Stimulated activated naive CD8-positive, alpha-beta T cell treated with anti-CD3 and anti-CD28 coated beads, Interleukin-15, amount 100 ng/mL, for 72 hours (primary cell): ENCODE results near the gene SCAI.
"Not testable (repeated sequence)": the region's sequence is repeated elsewhere in the genome, so short reads cannot be mapped to it uniquely, and the experiment has no call there.

Experiments used
- ATAC-seq: fragments of 150-1000 bp; cut with Tn5 transposase; 2 replicates; pipeline ENCODE4 v1.10.0; 2021; ENCODE audit warnings: mild to moderate bottlenecking, moderate library complexity
- DNase-seq, 2 donors: peaks; one replicate each; pipeline ENCODE4 v3.0.0; 2021 to 2022
- H3K27ac Mint-ChIP-seq, 2 donors: one replicate each; pipeline ENCODE4 v1.8.0; 2022; ENCODE audit warnings: mild to moderate bottlenecking in 2 of 2, mixed read lengths in 2 of 2, moderate library complexity in 2 of 2
- H3K27me3 Mint-ChIP-seq: one replicate; pipeline ENCODE4 v1.8.0; 2022; ENCODE audit warnings: mixed read lengths
- H3K4me1 Mint-ChIP-seq: one replicate; pipeline ENCODE4 v1.8.0; 2022; ENCODE audit warnings: mild to moderate bottlenecking, mixed read lengths
- H3K4me3 Mint-ChIP-seq, 2 donors: one replicate each; pipeline ENCODE4 v1.8.0; 2022; ENCODE audit warnings: mild to moderate bottlenecking in 2 of 2, mixed read lengths in 2 of 2, moderate library complexity in 1 of 2
- H3K9me3 Mint-ChIP-seq, 2 donors: one replicate each; pipeline ENCODE4 v1.8.0; 2022; ENCODE audit warnings: mixed read lengths in 2 of 2

The SCAI gene

GRCh38 chr9:125095821-125096443, 47.4 kb downstream of the SCAI start:
- Mint-ChIP-seq H3K4me1 (no peaks in the 10 kb centered on the region), H3K9me3 (peaks cover 16 to 18% of the 10 kb centered on the region in 2 donors), H3K4me3 (no peak overlapping the region), H3K27me3 (no peaks in the 10 kb centered on the region), H3K27ac (no peak overlapping the region)
- DNase-seq (no peak), ATAC-seq (no peak)

- Mint-ChIP-seq H3K27ac (no peak overlapping the region), H3K27me3 (no peaks in the 10 kb centered on the region), H3K4me1 (peaks cover 15% of the 10 kb centered on the region), H3K4me3 (no peak overlapping the region), H3K9me3 (peaks cover 9 to 12% of the 10 kb centered on the region in 2 donors)
- DNase-seq (no peak), ATAC-seq (no peak)
Observed at GRCh38 chr9:125091121-125091520, 52.2 kb downstream of the SCAI start.

GRCh38 chr9:125089331-125089730, 54.0 kb downstream of the SCAI start:
- peak; percentile 71 for ATAC-seq
- H3K27ac Mint-ChIP-seq = no peak overlapping the region

DNA sequence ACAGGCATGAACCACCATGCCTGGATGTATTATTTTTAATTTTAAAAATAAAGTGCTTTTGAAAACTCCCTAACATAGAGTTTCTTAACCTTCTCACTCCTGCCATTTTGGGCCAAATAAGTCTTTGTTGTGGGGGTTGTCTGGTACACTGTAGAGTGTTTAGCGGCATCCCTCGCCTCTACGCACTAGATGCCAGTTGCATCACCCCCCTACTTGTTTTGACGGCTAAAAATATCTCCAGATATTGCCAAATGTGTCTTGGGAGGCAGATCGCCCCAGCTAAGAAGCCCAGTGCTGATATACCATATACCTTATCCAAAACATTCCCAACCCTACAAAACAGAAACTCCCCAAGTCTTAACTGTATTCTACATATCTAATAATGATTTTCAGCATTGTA, 54.6 kb downstream of the SCAI start:
- H3K4me3 Mint-ChIP-seq = no peak overlapping the region
- no peaks in the 10 kb centered on the region for H3K27me3 Mint-ChIP-seq
- peaks cover 0 to 5% of the 10 kb centered on the region in 2 donors for H3K9me3 Mint-ChIP-seq
- DNase-seq (no peak), ATAC-seq (no peak)
- H3K27ac Mint-ChIP-seq = peak overlapping the region in 1 of 2 donors; percentile 6
- H3K4me1 Mint-ChIP-seq = peaks cover 15% of the 10 kb centered on the region

More at GRCh38 chr9:125089331-125089730, 54.0 kb downstream of the SCAI start:
- no peak overlapping the region for H3K4me3 Mint-ChIP-seq
- no peak for DNase-seq
- H3K9me3 Mint-ChIP-seq = peaks cover 0 to 5% of the 10 kb centered on the region in 2 donors
- no peaks in the 10 kb centered on the region for H3K27me3 Mint-ChIP-seq
- peaks cover 15% of the 10 kb centered on the region for H3K4me1 Mint-ChIP-seq

DNA sequence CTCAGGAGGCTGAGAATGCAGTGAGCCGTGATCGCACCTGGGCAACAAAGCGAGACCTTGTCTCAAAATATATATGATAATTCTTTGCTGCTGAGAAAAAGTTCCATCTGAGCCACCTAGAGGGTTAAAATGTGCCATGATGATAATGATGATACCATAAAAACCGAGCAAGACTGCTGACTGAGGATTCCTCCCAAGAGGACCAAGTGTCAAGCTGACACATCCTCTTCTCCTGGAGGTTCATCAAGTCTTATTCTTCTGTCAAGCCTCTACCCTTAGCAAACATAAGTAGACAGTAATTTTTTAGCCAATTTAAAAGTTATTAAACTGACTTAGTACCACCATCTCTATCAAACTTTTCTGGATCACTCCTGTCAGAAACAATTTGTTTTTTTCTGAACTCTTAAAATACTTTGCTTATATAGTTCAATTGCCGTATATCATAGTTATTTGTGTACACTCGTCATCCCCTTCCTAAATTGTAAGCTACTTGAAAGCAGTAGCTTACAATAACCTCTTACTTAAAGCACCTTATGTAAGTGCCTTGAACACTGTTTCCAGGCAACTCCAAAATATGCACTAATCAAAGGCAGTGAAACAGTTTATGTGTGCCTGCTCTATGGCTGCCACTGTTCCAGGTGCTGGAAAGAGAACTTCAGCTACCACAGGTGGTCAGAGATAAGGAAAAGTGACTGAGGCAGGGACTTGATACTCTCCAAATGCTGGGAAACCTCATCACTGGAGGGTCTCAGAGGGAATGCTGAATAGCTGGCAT, 57.4 kb downstream of the SCAI start:
- no peaks in the 10 kb centered on the region for H3K27me3 Mint-ChIP-seq
- peaks cover 10 to 27% of the 10 kb centered on the region in 2 donors for H3K9me3 Mint-ChIP-seq
- H3K4me3 Mint-ChIP-seq = no peak overlapping the region
- peaks cover 15% of the 10 kb centered on the region for H3K4me1 Mint-ChIP-seq
- H3K27ac Mint-ChIP-seq = no peak overlapping the region
- DNase-seq (no peak), ATAC-seq (no peak)

GRCh38 chr9:125082197-125082596, 61.1 kb downstream of the SCAI start:
- ATAC-seq, H3K4me1 Mint-ChIP-seq: not testable (repeated sequence)

DNA sequence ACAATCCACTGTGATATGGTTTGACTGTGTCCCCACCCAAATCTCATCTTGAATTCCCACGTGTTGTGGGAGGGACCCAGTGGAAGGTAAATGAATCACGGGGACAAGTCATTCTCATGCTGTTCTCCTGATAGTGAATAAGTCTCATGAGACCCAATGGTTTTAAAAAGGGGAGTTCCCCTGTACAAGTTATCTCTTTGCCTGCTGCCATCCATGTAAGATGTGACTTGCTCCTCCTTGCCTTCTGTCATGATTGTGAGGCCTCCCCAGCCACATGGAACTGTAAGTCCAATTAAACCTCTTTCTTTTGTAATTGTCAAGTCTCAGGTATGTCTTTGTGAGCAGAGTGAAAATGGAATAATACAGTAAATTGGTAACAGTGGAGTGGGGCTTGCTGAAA, 62.5 kb downstream of the SCAI start:
- not testable (repeated sequence) for DNase-seq, H3K4me1 Mint-ChIP-seq, H3K27ac Mint-ChIP-seq, ATAC-seq, H3K27me3 Mint-ChIP-seq, H3K4me3 Mint-ChIP-seq
- H3K9me3 Mint-ChIP-seq = peaks cover 12 to 31% of the 10 kb centered on the region in 2 donors

More at GRCh38 chr9:125082197-125082596, 61.1 kb downstream of the SCAI start:
- H3K27me3 Mint-ChIP-seq, H3K4me3 Mint-ChIP-seq, DNase-seq, H3K27ac Mint-ChIP-seq: not testable (repeated sequence)
- peaks cover 12 to 31% of the 10 kb centered on the region in 2 donors for H3K9me3 Mint-ChIP-seq

GRCh38 chr9:125079931-125080330, 63.4 kb downstream of the SCAI start:
- ATAC-seq (no peak), DNase-seq (no peak)
- peaks cover 12 to 31% of the 10 kb centered on the region in 2 donors for H3K9me3 Mint-ChIP-seq
- no peak overlapping the region for H3K27ac Mint-ChIP-seq
- no peaks in the 10 kb centered on the region for H3K4me1 Mint-ChIP-seq
- H3K27me3 Mint-ChIP-seq = no peaks in the 10 kb centered on the region
- H3K4me3 Mint-ChIP-seq = no peak overlapping the region

DNA sequence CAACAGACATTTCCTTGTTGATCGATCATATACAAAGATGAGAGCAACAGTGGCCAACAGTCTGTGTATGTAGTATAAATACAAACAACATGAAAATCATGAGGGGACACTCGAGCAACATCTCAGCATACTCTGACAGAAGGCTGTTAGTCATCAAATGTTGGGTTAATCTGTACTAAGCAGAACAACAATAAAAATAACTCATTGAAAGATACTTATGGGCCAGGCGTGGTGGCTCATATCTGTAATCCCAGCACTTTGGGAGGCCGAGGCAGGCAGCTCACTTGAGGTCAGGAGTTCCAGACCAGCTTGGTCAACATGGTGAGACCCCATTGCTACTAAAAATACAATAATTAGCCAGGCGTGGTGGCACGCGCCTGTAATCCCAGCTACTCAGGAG, 67.3 kb downstream of the SCAI start:
- no peaks in the 10 kb centered on the region for H3K27me3 Mint-ChIP-seq
- H3K27ac Mint-ChIP-seq = peak overlapping the region in 1 of 2 donors; percentile 87
- DNase-seq = no peak
- no peak for ATAC-seq
- H3K9me3 Mint-ChIP-seq = peaks cover 3 to 5% of the 10 kb centered on the region in 2 donors
- no peak overlapping the region for H3K4me3 Mint-ChIP-seq
- H3K4me1 Mint-ChIP-seq = no peaks in the 10 kb centered on the region

GRCh38 chr9:125074976-125075375, 68.4 kb downstream of the SCAI start:
- H3K4me1 Mint-ChIP-seq = no peaks in the 10 kb centered on the region
- H3K27ac Mint-ChIP-seq = peak overlapping the region in 1 of 2 donors; percentile 19
- no peaks in the 10 kb centered on the region for H3K9me3 Mint-ChIP-seq
- H3K27me3 Mint-ChIP-seq = no peaks in the 10 kb centered on the region
- DNase-seq = no peak
- H3K4me3 Mint-ChIP-seq = no peak overlapping the region
- ATAC-seq = no peak

- Mint-ChIP-seq H3K9me3 (no peaks in the 10 kb centered on the region), H3K4me1 (peaks cover 4% of the 10 kb centered on the region), H3K4me3 (no peak overlapping the region), H3K27ac (no peak overlapping the region), H3K27me3 (no peaks in the 10 kb centered on the region)
- ATAC-seq (no peak), DNase-seq (no peak)
Observed at GRCh38 chr9:125066839-125067619, 76.3 kb downstream of the SCAI start.

GRCh38 chr9:125061391-125061790, 81.9 kb downstream of the SCAI start:
- ATAC-seq (no peak), DNase-seq (no peak)
- no peak overlapping the region for H3K27ac Mint-ChIP-seq
- no peak overlapping the region for H3K4me3 Mint-ChIP-seq
- peaks cover 10% of the 10 kb centered on the region for H3K4me1 Mint-ChIP-seq
- H3K27me3 Mint-ChIP-seq = no peaks in the 10 kb centered on the region
- no peaks in the 10 kb centered on the region for H3K9me3 Mint-ChIP-seq

GRCh38 chr9:125049212-125050049, 93.9 kb downstream of the SCAI start:
- Mint-ChIP-seq H3K9me3 (no peaks in the 10 kb centered on the region), H3K4me1 (no peaks in the 10 kb centered on the region), H3K27me3 (no peaks in the 10 kb centered on the region), H3K27ac (no peak overlapping the region), H3K4me3 (no peak overlapping the region)
- DNase-seq (no peak), ATAC-seq (no peak)

GRCh38 chr9:125043631-125044030, 99.7 kb downstream of the SCAI start:
- Mint-ChIP-seq H3K4me1 (no peaks in the 10 kb centered on the region), H3K27ac (peak overlapping the region in 1 of 2 donors; percentile 42), H3K4me3 (no peak overlapping the region), H3K9me3 (no peaks in the 10 kb centered on the region), H3K27me3 (no peaks in the 10 kb centered on the region)
- DNase-seq (no peak), ATAC-seq (no peak)

DNA sequence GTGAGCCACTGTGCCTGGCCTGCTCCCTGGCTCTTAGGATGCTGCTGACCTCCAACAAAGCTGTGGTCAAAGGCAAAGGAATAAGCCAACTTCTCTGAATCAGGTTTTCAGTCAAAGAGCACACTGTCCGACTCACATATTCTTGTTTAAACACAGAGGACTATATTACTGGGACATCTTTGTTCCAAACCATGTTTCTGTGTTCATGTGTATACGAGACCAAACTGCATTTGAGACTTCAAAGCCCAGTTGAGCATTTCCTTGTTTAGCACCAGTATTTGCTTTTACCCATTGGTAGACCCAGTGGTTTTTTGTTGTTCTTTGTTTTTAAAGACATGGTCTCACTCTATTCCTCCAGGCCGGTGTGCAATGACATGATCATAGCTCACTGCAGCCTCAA, 100.2 kb downstream of the SCAI start:
- Mint-ChIP-seq H3K27ac (no peak overlapping the region), H3K4me3 (no peak overlapping the region), H3K27me3 (no peaks in the 10 kb centered on the region), H3K9me3 (no peaks in the 10 kb centered on the region), H3K4me1 (no peaks in the 10 kb centered on the region)
- DNase-seq = no peak
- no peak for ATAC-seq
